ENCODE results near the gene CASZ1.

DNA sequence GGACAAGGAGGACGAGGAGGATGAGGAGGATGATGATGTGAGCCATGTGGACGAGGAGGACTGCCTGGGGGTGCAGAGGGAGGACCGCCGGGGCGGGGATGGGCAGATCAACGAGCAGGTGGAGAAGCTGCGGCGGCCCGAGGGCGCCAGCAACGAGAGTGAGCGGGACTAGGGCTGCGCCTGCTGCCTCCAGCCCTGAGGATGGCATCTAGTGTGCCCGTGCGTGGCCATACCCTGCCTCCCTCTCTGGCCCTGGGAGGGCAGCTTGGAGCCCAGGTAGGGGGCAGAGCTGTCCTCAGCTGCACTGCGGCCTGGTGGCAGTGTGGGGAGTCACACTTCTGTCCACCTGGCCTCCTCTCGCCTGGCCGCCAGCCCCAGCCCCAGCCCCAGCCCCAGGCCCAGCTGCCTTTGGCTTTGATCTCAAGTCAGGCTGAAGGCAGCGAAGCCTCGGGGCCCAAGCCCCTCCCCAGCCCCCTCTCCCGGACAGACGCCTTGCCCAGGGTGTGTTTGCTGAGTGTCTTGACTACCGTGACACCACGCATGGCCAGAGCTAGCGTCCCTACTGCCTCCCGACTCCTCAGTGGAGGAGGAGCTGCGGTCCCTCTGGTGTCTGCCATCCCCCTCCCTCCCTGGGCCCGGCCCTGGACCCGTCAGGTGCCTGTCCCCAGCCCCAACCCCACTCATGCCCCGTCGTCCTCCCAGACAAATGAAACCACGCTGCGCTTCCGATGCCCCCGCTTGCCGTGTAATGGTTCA is 166.5 kb downstream of the CASZ1 start:
- no peak for TF ChIP-seq CTCF (IDR thresholded peaks at IDR 0.05)
- TF ChIP-seq PBX3 (IDR thresholded peaks at IDR 0.05), result no peak
- TF ChIP-seq EP300 (IDR thresholded peaks at IDR 0.05), result no peak
- no peak for TF ChIP-seq ZNF302 (CRISPR knock-in tag; IDR thresholded peaks at IDR 0.05)
- TF ChIP-seq, protein P1, sequence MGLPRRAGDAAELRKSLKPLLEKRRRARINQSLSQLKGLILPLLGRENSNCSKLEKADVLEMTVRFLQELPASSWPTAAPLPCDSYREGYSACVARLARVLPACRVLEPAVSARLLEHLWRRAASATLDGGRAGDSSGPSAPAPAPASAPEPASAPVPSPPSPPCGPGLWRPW (IDR thresholded peaks at IDR 0.05), result no peak
